Endothelial cell of umbilical vein (primary cell): ENCODE data around the gene EBPL. TPM values are rescaled to one million over a fixed set of nuclear protein-coding genes. Genes with fewer than 3 reads are reported as not detected.

Source experiments
- BruUV-seq: library from RNA; stranded (reverse); fragments of 400-500 nt; replicated peaks from 2 replicates; lab custom pipeline; 2021; lab: Mats Ljungman, UMichigan
- CTCF ChIA-PET: fragments of 300-600, 350-600 bp; sonication (Branson Sonifier 250); formaldehyde crosslinking; loops from one replicate; lab custom pipeline; 2021; ENCODE audit warnings: antibody characterized with exemption, inconsistent platforms; lab: Charles Lee
- POLR2A ChIA-PET: fragments of 300-600, 350-600 bp; sonication (Branson Sonifier 250); formaldehyde crosslinking; loops from one replicate; lab custom pipeline; 2021; ENCODE audit warnings: antibody characterized with exemption, inconsistent platforms; lab: Charles Lee
- DNase-seq: peaks from one replicate; pipeline ENCODE4 v3.0.0-alpha.2; 2011; ENCODE audit warnings: low read depth, low spot score
- FAIRE-seq: peaks from 2 replicates; lab custom pipeline; 2011; peaks lifted over from hg19 to GRCh38; lab: Jason Lieb, UNC
- H2AFZ ChIP-seq: 2 replicates; pipeline ENCODE4 v1.6.0; 2012; ENCODE audit warnings: low read depth, low read length, control low read depth, inconsistent platforms
- H3K27ac ChIP-seq: 2 replicates; pipeline ENCODE4 v1.5.1; 2011; ENCODE audit warnings: low read depth, mild to moderate bottlenecking, control low read depth, low read length, moderate library complexity; ENCODE audit not compliant: insufficient read depth
- H3K27me3 ChIP-seq, 2 experiments: 2 replicates each; pipeline versions ENCODE4 v1.6.0 to v1.6.1; 2011; ENCODE audit warnings: low read length in 2 of 2, mixed read lengths in 1 of 2; ENCODE audit not compliant: control insufficient read depth in 2 of 2, insufficient read depth in 2 of 2
- H3K36me3 ChIP-seq, 2 experiments: 2 replicates in 1 of 2; 3 replicates in 1 of 2; pipeline ENCODE4 v1.5.1; 2011; ENCODE audit warnings: low read length in 2 of 2, mild to moderate bottlenecking in 1 of 2, moderate library complexity in 1 of 2; ENCODE audit not compliant: control insufficient read depth in 2 of 2, insufficient read depth in 2 of 2; ENCODE audit errors: extremely low read depth in 1 of 2
- H3K4me1 ChIP-seq: 3 replicates; pipeline ENCODE4 v1.5.1; 2011; ENCODE audit warnings: mild to moderate bottlenecking, low read length; ENCODE audit not compliant: control insufficient read depth, insufficient read depth; ENCODE audit errors: extremely low read depth
- H3K4me2 ChIP-seq: 2 replicates; pipeline ENCODE4 v1.6.1; 2011; ENCODE audit warnings: low read length, control low read depth, mixed read lengths; ENCODE audit not compliant: insufficient read depth
- H3K4me3 ChIP-seq, 3 experiments: fragments of 200-600 bp in 1 of 3; sonication (generic), shearing (Covaris generic) in 1 of 3; replicated peaks in 1 of 3; 2 replicates each; pipeline ENCODE4 v1.5.1; 2011 to 2016; ENCODE audit warnings: control low read depth in 3 of 3, low read length in 3 of 3, mild to moderate bottlenecking in 2 of 3, inconsistent platforms in 1 of 3, low read depth in 1 of 3, moderate library complexity in 1 of 3; ENCODE audit not compliant: insufficient read depth in 1 of 3
- H3K79me2 ChIP-seq: 2 replicates; pipeline ENCODE4 v1.6.0; 2012; ENCODE audit warnings: low read length, inconsistent platforms; ENCODE audit not compliant: control insufficient read depth, insufficient read depth
- H3K9ac ChIP-seq: replicated peaks from 2 replicates; pipeline ENCODE3; 2011; ENCODE audit warnings: low read length, control low read depth; ENCODE audit not compliant: insufficient read depth; ENCODE audit errors: extremely low read depth
- H3K9me1 ChIP-seq: replicated peaks from 3 replicates; pipeline ENCODE4 v1.6.0; 2011; ENCODE audit warnings: mild to moderate bottlenecking, low read length; ENCODE audit not compliant: control insufficient read depth, insufficient read depth; ENCODE audit errors: extremely low read depth
- H3K9me3 ChIP-seq: replicated peaks from 2 replicates; pipeline ENCODE4 v1.5.1; 2012; ENCODE audit warnings: low read length, inconsistent platforms; ENCODE audit not compliant: control insufficient read depth, insufficient read depth
- H4K20me1 ChIP-seq: replicated peaks from 2 replicates; pipeline ENCODE3; 2011; ENCODE audit warnings: mild to moderate bottlenecking, low read length; ENCODE audit not compliant: control insufficient read depth, insufficient read depth; ENCODE audit errors: extremely low read depth
- EZH2 ChIP-seq: IDR thresholded peaks from 2 replicates; pipeline ENCODE4 v1.6.1; 2012; ENCODE audit warnings: borderline replicate concordance, low read depth, mild to moderate bottlenecking, moderate library complexity, low read length, inconsistent platforms; ENCODE audit not compliant: severe bottlenecking
- FOS ChIP-seq: IDR thresholded peaks from 2 replicates; pipeline ENCODE4 v1.6.1; 2011; ENCODE audit warnings: mild to moderate bottlenecking, low read length, moderate library complexity, borderline replicate concordance; ENCODE audit not compliant: insufficient read depth
- GATA2 ChIP-seq: IDR thresholded peaks from 2 replicates; pipeline ENCODE4 v1.7.0; 2011; ENCODE audit warnings: low read depth, mild to moderate bottlenecking, moderate library complexity, mixed read lengths, low read length; ENCODE audit not compliant: insufficient read length, insufficient read depth
- JUN ChIP-seq: IDR thresholded peaks from 2 replicates; pipeline ENCODE4 v1.6.1; 2011; ENCODE audit warnings: borderline replicate concordance, low read depth; ENCODE audit not compliant: insufficient read length, insufficient read depth
- MYC ChIP-seq: IDR thresholded peaks from one replicate; pipeline ENCODE4 v1.6.1; 2011; ENCODE audit warnings: mild to moderate bottlenecking, low read depth, low read length
- POLR2A ChIP-seq: IDR thresholded peaks from 2 replicates; pipeline ENCODE4 v1.6.1; 2012; ENCODE audit warnings: low read depth, mild to moderate bottlenecking, control low read depth, low read length
- POLR2AphosphoS5 ChIP-seq: IDR thresholded peaks from 2 replicates; pipeline ENCODE4 v1.6.1; 2012; ENCODE audit warnings: low read depth, mild to moderate bottlenecking, control low read depth, low read length, moderate library complexity; ENCODE audit not compliant: insufficient read depth
- dilution Hi-C: fragments of 300-500 bp; cut with MboI; formaldehyde crosslinking; loops from one replicate; pipeline ENCODE4 v1.15.0; 2019; ENCODE audit warnings: low sequenced_read_pairs; ENCODE audit not compliant: extremely low pct_ligation_motif_present
- intact Hi-C: fragments of 100-400 bp; cut with micrococcal nuclease; formaldehyde crosslinking; loops from one replicate; pipeline ENCODE4 v1.10.0; 2022
- polyA plus RNA-seq, 4 experiments: library from polyadenylated mRNA; depleted of rRNA in 3 of 4; stranded (reverse) in 3 of 4; unstranded in 1 of 4; fragments of >200 nt; gene quantifications; 2 replicates each; pipeline versions ENCODE4 v1.2.1 to v1.2.3, GENCODE V29; 2011 to 2012; ENCODE audit warnings: missing spikeins in 1 of 4
- total RNA-seq: library from RNA; stranded (reverse); gene quantifications from 2 replicates; pipeline ENCODE4 v1.2.3, GENCODE V29; 2021
- TF ChIP-seq, protein P1 (sequence below), 2 donors: IDR thresholded peaks; 1 replicate in 1 of 2; 2 replicates in 1 of 2; pipeline ENCODE4 v1.5.1; 2011; ENCODE audit warnings: low read length in 2 of 2, mild to moderate bottlenecking in 2 of 2, moderate library complexity in 2 of 2, control low read depth in 1 of 2, inconsistent platforms in 1 of 2, low read depth in 1 of 2; ENCODE audit not compliant: insufficient read depth in 1 of 2; ENCODE audit errors: extremely low read depth in 1 of 2

Gene EBPL
- total and polyA plus RNA-seq, 2 donors (not counting 3 experiments of a cell fraction or from before 2014, with no cell fraction given), result 75.5 to 159 TPM

DNA sequence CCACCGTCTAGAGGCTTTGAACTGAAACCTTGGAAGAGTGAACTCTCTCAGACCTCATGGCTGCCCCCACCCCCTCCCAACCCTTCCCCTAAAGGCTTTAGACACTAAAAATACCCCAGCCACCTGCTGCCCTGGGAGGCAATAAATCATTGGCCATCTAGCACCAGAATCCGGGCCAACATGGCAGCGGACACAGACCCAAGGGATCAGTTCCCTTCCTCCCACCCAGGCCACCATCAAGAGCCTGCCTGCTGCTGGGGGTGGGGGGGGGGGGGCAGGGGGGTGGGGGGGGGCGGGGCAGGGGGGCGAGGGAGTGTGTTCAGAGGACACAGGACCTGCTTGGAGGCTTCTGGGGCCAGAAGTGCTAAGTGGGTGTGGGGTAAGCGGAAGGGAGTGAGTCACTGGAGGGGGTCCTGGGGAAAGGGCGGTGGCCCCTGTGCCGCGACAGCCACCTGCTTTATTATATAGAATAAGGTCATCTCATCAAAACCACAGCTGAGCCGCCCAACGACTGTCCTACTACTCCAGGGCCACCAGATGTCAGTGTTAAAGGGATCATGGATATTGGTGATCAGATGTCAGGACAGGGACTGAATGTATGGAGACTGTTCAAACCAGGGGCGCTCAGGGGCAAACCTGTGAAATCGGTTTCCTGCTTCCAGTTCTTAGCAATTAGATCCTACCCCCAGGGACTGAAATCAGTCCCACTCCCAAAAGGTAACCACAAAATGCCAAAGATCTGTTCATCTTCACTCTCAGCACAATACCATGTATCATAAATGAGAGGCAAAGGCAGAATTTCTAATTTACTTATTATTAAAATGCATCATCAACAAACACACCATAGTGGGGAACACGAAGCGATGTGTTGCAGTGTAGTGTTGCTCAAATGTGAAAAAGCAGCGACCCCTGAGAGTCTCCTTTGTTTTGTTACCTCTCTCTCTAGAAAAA lies 38.7 kb downstream of the EBPL start:
- CTCF ChIA-PET, result interaction anchor here (0.6 to 1.4 kb wide), 4 partner anchors 12 to 1259 kb away, joined by 3 read pairs; partner anchors contain the start of gene EBPL
- BruUV-seq, result no TSS peak

More for the DNA sequence above, 38.7 kb downstream of the EBPL start:
- dilution Hi-C loops, result no loop called here
- TF ChIP-seq MYC (no peak), GATA2 (no peak), JUN (no peak), FOS (no peak), POLR2AphosphoS5 (no peak), EZH2 (no peak), POLR2A (no peak)
- TF ChIP-seq, protein P1, sequence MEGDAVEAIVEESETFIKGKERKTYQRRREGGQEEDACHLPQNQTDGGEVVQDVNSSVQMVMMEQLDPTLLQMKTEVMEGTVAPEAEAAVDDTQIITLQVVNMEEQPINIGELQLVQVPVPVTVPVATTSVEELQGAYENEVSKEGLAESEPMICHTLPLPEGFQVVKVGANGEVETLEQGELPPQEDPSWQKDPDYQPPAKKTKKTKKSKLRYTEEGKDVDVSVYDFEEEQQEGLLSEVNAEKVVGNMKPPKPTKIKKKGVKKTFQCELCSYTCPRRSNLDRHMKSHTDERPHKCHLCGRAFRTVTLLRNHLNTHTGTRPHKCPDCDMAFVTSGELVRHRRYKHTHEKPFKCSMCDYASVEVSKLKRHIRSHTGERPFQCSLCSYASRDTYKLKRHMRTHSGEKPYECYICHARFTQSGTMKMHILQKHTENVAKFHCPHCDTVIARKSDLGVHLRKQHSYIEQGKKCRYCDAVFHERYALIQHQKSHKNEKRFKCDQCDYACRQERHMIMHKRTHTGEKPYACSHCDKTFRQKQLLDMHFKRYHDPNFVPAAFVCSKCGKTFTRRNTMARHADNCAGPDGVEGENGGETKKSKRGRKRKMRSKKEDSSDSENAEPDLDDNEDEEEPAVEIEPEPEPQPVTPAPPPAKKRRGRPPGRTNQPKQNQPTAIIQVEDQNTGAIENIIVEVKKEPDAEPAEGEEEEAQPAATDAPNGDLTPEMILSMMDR (IDR thresholded peaks at IDR 0.05; ENCODE audit: extremely low read depth in 1 of 2, insufficient read depth in 1 of 2, low read depth in 1 of 2, low read length in 2 of 2), result peak; percentile 42 to 52
- Histone ChIP-seq H3K27ac (no peak overlapping the region), H3K79me2 (no peaks in the 10 kb centered on the region), H3K4me1 (peaks cover 12% of the 10 kb centered on the region), H3K4me3 (no peak overlapping the region), H4K20me1 (no peaks in the 10 kb centered on the region), H3K36me3 (no peaks in the 10 kb centered on the region), H3K9me3 (no peaks in the 10 kb centered on the region), H3K27me3 (no peaks in the 10 kb centered on the region), H2AFZ (no peak overlapping the region), H3K9ac (no peak overlapping the region), H3K4me2 (no peak overlapping the region), H3K9me1 (no peaks in the 10 kb centered on the region)
- intact Hi-C loops, result loop anchor here (1.0 to 5.0 kb wide), 2 partner anchors 140 to 196 kb away; partner anchors contain the start of gene KPNA3
- DNase-seq (peak; percentile 37), FAIRE-seq (peak; percentile 78)
- POLR2A ChIA-PET, result no interaction called here
